Stimulated activated CD8-positive, alpha-beta memory T cell treated with anti-CD3 and anti-CD28 coated beads, Interleukin-2, amount 100 ng/mL, for 48 hours (primary cell): ENCODE measurements around the gene MAP3K4.

ENCODE experiments used
- DNase-seq, 2 donors: peaks; one replicate each; pipeline ENCODE4 v3.0.0-alpha.2; 2020; ENCODE audit warnings: low read depth in 2 of 2

MAP3K4 gene, protein sequence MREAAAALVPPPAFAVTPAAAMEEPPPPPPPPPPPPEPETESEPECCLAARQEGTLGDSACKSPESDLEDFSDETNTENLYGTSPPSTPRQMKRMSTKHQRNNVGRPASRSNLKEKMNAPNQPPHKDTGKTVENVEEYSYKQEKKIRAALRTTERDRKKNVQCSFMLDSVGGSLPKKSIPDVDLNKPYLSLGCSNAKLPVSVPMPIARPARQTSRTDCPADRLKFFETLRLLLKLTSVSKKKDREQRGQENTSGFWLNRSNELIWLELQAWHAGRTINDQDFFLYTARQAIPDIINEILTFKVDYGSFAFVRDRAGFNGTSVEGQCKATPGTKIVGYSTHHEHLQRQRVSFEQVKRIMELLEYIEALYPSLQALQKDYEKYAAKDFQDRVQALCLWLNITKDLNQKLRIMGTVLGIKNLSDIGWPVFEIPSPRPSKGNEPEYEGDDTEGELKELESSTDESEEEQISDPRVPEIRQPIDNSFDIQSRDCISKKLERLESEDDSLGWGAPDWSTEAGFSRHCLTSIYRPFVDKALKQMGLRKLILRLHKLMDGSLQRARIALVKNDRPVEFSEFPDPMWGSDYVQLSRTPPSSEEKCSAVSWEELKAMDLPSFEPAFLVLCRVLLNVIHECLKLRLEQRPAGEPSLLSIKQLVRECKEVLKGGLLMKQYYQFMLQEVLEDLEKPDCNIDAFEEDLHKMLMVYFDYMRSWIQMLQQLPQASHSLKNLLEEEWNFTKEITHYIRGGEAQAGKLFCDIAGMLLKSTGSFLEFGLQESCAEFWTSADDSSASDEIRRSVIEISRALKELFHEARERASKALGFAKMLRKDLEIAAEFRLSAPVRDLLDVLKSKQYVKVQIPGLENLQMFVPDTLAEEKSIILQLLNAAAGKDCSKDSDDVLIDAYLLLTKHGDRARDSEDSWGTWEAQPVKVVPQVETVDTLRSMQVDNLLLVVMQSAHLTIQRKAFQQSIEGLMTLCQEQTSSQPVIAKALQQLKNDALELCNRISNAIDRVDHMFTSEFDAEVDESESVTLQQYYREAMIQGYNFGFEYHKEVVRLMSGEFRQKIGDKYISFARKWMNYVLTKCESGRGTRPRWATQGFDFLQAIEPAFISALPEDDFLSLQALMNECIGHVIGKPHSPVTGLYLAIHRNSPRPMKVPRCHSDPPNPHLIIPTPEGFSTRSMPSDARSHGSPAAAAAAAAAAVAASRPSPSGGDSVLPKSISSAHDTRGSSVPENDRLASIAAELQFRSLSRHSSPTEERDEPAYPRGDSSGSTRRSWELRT (N-terminal part only)

DNA sequence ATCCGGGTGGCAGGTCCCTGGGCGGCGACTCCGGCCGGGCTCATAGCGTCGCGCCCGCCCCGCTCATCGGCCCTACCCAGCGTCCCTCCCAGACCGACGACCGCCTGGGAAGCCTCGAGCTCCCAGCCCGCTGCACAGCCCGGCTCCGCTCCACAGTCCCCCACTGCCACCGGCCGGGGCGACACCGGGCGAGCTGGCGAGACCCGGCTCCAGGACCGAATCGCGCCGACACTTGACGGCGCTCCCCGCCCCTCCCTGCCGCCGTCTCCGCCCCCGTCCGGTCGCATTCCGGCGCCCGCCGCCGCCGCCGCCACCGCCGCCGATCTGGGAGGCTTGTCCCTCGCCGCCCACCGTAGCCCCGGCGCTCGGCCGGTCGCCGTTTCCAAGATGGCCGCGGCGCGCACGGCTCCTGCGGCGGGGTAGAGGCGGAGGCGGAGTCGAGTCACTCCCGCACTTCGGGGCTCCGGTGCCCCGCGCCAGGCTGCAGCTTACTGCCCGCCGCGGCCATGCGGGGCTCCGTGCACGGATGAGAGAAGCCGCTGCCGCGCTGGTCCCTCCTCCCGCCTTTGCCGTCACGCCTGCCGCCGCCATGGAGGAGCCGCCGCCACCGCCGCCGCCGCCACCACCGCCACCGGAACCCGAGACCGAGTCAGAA is at the start of gene MAP3K4:
TSS of gene MAP3K4 (plus strand) at position 364 of the 655 bp plus-strand sequence. CDS start at position 527, 163 bp downstream.
- peak; percentile 68 to 76 for DNase-seq

DNA sequence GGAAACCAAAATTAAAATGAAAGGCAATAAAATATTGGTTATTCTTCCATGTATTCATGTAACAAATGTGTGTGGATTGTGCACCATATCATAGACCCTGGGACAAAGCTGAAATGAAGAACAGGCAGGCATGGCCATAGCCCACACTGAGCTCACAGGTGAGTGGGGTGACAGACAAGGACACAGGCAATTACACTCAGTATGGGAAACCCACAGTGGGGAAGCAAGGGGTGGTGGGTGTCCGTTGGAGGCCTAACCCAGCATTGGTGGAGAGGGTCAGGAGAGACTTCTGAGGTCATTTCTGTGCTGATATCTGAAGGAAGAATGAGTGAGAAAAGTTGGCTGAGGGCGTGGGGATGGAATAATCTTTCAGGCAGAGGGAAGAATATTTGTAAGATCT is 47.6 kb upstream of the MAP3K4 start:
- DNase-seq: no peak

DNA sequence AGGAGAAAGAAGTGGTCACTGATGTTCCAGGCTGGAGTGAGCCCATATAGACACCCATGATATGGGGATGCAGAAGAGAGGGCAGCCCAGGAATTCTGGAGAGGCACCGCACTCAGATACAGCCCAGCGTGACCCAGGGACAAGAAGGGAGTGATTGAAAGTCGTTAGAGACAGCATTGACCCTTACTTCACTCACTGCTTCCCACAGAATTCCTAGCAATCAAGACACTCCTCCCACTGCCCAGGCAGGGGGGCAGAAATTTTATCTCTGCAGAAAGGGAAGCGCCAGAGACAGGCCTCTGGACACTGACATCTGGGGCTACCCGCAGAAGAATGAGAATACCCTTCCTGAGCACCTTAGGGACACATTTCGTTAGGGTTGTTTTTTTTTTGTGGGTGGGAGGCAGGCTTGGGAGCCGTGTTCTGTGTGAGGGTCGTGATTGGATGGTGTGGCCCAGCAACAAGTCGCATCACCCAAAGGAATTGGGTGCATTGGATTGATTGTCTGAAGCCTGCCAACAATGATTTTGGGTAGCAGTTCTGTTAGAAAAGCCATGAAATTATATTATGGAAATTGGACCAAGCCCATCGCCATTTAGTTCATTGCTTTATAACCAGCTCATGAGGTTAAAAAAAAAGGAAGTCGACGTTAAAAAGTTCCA is 45.9 kb upstream of the MAP3K4 start:
- no peak for DNase-seq

DNA sequence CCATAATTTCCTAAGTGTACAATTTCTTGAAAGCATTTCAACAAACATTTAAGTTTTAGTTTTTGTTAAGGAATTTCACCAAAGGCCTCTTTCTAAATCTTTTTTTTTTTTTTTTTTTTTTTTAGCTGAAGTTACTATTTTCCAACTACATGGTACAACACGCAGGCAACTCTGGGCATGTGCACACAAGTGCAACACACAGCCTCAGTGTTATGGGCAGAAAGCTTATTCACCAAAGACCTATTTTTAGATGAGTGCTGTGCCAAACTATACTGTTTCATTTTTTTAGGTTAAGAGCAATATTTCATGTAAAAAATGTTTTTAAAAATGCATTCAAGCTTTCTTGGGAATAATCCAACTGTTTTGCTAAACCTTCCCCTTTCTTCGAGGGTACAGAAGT is 42.0 kb upstream of the MAP3K4 start:
- no peak for DNase-seq

DNA sequence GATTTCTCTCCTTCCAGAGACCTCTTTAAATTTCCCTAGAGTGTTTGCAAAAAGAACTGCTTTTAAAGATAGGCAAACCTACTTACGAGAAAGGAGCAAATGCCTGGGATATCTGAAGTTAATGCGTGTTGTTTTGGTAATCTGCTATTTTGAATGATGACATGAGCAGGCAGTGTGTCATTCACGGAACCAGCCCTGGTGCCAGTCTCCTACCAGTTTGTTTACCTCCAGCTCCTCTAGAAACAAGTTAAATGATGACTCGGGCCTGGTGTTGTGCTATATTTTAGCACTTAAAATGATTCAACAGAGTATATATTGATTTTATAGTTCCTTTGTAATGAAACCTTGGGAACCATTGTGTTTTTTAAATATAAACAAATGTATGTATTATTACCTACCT is 41.1 kb upstream of the MAP3K4 start:
- DNase-seq: no peak

DNA sequence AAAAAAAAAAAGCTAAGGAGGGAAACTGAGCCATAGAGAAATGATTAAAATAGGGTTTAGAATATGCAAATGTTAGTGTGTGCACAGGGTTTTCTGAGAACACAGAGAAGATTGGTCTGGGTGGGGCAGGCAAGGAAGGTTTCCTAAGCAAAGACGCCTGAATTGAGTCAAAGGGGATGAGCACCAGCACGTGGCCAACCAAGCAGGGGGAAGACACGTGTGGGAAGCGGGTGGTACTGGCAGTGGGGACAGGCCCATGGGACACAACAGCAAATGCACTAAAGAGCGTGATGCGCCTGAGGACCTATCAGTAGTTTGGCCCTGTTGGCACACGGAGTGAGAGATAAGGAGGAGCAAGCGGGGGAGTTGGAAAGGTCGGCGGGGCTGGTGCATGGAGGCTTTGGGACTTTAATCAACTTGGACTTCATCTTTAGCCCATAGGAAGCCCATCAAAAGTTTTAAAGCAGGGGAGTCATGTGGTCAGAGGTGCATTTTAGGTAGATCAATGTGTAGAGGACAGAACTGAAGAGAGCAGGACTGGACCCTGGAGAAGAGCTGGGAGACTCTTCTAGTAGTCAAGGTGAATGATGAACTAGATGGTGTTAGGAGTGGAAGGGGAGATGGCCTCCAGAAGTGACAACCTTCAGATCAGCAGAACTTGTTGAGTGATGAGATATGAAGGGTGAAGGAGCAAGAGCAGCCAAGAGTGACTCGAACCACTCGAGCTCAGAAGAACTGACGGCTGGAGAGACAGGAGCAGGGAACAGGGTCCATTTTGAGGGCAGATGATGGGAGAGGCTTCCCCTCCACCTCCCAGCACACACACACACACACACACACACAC is 40.2 kb upstream of the MAP3K4 start:
- no peak for DNase-seq

DNA sequence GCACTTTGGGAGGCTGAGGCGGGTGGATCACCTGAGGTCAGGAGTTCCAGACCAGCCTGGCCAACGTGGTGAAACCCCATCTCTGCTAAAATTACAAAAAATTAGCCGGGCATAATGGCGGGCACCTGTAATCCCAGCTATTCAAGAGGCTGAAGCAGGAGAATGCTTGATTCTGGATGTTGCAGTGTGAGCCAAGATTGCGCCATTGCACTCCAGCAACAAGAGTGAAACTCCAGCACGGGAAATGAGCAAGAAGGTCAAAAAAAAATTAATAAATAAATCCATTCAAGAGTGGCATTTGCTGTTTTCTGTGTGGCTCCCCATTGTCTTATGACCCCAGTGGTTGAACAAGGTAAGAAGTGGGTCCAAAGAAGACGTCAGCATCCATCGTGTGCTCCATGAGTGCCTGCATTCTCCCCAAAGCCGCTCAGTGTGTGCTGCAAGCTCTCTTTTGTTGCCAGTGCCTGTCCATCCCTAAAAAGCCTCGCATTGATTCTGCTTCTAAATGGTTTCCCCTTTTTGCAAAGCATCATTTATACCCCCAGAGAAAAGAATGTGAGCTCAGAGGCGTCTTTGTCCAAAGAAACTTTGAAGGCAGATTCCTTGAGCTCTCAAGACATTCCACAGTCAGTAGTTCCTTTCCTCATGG is 38.8 kb upstream of the MAP3K4 start:
- no peak for DNase-seq

DNA sequence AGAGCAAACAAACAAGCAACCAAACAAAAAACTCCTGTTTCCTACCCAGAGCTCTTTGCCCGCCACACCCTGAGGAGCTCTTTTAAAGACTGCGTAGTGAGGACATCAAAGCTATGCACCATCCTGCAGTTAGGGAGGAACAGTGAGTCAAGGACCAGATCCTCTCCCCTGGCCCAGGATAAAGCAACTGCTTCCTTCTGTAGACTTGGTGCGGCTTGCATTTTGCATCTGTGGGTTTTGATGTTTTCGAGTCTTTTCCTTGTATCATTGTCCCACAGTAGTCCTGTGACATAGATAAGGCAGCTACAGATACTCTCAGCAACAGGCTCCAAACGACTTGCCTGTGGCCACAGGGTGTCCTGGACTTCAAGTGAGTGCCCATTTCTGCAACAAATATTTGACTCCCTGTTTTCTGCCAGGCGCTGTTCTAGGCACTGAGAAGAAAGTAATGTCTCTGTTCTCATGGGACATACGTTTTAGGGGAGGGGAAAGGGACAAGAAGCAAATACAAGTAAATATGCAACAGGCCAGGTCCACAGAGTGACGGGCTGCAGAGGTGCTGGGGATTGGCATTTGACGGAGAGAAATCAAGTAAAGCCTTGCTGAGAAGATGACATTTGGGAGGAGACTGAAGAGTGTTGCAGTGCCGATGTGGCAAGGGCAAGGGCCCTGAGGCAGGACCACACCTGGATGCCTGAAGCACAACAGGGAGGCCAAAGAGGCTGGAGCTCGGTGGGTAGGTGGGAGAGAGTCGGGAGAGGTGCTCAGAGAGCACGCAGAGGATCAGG is 35.9 kb upstream of the MAP3K4 start:
- DNase-seq: no peak

DNA sequence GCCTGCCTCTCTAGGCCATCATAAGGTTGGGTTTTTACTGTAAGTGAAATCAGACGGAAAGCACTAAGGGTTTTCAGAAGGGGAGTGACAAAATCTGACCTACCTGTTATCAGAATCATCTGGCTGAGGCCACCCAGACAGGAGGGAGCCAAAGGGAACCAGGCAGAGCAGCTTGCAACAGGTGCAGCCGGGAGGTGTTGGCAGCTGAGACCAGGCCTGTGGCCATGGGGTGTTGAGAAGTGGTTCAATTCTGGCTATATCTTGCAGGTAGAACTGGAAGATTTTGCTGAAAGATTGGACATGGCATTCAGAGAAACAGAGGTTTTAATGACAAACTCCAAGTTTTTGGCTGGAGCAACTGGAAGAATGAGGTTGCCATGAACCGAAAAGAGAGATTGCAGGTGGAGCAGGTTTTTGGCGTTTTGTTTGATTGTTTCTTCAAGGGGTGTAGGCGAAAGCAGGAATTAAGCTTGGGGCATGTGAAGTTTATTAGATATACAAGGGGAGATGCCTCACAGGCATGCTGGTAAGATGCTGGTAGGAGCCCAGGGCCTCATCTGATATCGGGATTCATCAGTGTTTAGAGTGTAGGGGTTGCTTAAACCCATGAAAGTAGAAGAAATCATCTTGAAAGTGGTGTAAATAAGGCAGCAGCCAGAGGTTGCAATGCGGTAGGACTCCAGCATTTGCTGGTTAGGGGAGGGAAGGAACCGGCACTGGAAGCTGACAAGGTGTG is 35.1 kb upstream of the MAP3K4 start:
- no peak for DNase-seq

DNA sequence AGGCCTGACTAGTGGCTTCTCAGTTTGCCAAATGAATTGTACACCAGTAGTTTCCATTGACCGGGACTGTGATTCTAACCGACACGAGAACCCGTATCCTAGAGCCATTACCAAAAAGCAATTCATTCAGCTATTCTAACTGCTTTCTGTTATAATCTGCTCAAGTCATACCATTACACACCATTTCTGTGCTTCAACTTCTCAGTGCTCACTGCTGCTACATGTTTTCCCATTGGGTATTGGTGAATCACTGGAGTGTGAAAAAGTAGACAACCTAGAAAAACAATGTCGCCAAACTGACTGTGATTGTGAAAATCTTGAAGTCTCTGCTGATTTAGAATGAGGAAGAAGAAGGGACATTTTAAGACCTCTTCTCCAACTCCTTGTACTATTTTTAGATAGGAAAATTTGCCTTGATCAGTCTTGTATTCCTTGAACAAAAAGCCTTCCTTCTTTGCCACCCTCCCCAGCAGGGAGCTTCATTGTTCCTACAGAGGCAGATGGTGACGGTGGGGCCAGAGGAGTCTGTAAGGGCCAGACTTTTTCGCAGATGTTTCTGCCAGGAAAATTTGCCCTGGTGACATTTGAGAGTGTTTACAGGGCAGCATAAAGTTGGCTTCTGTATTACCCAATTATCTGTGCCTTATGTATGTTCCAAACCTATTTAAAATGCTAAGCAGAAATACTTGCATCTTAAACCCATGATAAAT is 31.7 kb upstream of the MAP3K4 start:
- no peak for DNase-seq

DNA sequence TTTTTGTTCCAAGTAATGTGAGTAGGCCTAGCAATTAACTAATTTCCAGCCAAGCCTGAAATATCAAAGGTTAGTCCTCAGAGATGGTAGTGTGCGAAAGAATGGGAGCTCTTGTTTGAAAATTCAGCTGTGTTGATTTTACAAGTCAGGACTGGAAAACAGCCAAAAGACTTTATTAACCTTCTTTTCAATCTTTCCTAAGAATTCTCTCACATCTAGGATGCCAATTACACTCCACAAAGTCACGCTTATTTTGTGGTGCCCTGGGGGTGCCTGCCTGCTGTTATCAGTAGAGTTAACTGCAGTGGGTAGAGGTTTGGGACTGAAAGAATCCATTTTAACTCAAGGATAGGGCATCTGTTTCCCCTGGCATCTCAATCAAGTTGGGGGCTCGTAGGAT is 30.7 kb upstream of the MAP3K4 start:
- DNase-seq: no peak

DNA sequence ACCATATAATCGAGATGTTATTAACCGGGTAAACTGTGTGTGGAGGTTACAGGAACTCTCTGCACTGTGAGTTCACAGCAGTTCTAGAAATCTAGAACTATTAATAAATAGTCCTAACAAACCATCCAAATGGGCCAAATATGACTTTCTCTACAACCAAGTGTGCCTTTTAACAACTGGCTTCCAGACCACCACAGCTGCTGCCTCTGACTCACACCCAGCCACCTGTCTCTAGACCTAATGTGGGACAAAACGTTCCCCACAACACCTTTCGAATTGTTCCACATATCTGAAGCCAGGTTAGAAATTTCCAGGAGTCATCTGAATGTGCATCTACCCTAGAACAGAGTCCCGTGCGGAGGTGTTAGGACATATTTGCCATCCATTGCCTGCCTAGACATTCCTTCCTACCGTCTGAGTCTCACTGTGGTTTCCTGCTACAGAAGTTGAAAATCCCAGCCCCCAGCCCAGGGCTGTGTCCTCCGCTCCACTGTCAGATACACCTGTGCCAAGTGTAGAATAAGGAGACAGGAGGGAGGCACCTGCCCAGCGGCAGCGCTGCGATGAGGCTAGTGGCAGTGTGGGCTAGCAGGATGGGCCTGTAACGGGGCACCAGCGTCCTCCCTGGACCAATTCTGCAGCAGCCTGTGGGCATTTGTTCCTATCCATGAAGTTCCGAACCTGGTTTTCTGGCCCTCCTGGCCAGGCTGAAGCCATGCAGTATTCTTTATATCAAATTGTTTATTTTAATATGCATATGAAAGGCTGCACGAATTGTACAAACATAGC is 28.5 kb upstream of the MAP3K4 start:
- no peak for DNase-seq

DNA sequence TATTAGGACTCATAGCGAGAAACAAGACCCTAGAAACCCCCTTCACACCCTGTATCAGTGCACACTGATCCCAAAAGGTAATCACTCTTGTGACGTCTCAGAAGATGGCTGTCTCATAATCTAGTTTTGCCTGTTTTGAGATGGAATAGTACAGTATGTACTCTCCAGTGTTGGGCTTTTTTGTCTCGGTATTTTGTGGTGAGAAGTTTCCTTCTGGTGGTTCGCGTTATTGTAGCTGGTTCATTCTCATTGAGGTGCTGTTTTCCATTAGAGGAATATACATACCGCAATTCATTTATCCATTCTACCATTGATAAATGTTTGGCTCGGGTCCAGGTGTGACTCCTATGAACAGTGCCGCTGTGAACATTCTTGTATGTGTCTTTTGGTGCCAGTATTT is 27.9 kb upstream of the MAP3K4 start:
- no peak for DNase-seq

DNA sequence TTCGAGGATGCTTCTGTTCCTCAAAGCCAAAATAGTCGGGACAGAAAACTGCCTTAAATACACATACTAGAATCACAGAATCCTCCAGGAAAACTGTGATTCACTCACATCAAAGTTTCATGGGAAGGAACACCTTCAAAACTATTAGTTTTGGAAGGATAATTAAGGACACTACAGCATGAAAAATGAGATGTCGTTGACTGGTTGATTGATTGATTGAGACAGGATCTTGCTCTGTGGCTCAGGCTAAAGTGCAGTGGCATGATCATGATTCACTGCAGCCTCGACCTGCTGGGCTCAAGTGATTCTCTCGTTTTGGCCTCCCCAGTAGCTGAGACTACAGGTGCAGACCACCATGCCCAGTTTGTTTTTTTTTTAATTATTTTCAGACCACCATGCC is 25.7 kb upstream of the MAP3K4 start:
- DNase-seq: no peak

DNA sequence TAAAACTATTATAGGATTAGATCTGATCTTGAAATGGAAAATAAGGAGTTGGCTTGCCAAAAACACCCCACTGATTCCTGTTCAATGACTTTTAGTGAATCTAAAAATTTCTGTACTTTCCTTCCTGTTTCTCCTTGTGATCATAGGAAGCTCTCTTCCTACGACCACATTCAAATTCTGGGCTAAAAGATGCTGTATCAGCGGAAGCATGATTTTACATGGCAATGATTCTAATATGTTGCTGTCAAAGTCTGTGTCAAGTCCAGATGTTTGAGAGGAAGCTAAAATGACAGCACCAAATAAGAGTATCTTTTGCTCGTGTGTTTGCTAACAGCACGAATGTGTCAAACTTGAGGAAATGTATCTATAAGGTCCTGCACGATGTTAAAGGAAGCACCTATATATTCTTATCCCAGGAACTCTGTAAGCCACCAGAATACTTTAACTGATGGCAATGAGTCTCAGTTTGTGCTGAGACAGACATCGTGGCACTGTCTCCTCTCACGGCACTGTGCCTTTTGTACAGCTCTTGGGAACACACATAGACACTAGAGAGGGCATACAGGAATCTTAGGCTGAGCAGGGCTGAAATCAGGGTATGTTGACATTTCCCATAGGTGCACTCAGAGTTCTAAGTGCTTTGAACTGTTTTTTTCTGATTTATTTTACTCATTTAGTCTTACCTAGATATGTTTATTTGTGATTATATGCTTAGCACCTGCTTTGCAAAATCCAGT is 24.9 kb upstream of the MAP3K4 start:
- DNase-seq: no peak

DNA sequence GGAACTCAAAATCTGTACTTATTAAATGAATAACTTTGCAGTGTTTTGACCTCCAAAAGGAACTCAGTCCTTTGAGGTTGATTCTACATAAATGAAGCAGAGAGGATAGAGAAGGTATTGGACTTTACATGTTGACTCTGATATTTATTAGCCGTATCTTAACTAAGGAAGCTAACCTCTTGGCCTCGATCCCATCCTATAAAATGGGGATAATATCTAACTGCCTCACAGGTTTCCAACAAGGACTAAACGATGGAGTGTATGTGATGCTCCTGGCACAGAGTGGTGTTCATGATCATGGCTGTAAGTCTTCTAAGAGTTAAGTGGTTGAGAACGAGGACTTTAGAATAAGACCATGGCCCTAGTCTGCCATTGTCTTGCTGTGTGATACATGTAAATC is 24.2 kb upstream of the MAP3K4 start:
- DNase-seq: no peak
